ENCODE measurements around the gene ICOS.

GRCh38 chr2:203893840-203894239 is 42.7 kb upstream of the ICOS start:
- no peak for TF ChIP-seq CTCF (conservative IDR thresholded peaks at IDR 0.05 in 1 of 2, IDR thresholded peaks at IDR 0.05 in 1 of 2; ENCODE audit: low read depth in 1 of 2, low read length in 2 of 2)
- no peak for TF ChIP-seq EZH2 (IDR thresholded peaks at IDR 0.05; ENCODE audit: low read length, missing control alignments)

All from fibroblast of lung (primary cell).